AG09319 (cell line): ENCODE results near the gene NOXRED1.

Experiments used
- DNase-seq: peaks from one replicate; pipeline ENCODE4 v3.0.0-alpha.2; 2010; ENCODE audit warnings: low read depth; ENCODE audit errors: extremely low read depth
- TF ChIP-seq, protein P1 (sequence below): IDR thresholded peaks from 2 replicates; pipeline ENCODE4 v1.5.1; 2011; ENCODE audit warnings: low read depth, mild to moderate bottlenecking, inconsistent platforms, low read length, moderate library complexity

NOXRED1 gene

DNA sequence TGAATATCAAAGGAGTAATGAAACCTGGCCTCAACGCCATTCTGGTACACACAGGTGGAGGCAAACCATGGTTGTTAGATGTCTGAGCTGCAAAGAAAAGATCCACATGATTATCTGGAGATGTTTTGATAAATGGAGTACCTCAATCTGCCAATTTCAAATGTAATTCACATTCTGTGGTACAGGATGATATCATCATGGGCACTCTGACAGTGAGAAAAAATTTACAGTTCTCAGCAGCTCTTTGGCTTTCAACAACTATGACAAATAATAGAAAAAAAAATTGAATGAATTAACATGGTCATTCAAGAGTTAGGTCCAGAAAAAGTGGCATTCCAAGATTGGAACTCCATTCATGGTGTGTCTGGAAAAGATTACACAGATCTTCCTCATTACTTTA, 63.7 kb downstream of the NOXRED1 start:
- no peak for DNase-seq
- TF ChIP-seq, protein P1, sequence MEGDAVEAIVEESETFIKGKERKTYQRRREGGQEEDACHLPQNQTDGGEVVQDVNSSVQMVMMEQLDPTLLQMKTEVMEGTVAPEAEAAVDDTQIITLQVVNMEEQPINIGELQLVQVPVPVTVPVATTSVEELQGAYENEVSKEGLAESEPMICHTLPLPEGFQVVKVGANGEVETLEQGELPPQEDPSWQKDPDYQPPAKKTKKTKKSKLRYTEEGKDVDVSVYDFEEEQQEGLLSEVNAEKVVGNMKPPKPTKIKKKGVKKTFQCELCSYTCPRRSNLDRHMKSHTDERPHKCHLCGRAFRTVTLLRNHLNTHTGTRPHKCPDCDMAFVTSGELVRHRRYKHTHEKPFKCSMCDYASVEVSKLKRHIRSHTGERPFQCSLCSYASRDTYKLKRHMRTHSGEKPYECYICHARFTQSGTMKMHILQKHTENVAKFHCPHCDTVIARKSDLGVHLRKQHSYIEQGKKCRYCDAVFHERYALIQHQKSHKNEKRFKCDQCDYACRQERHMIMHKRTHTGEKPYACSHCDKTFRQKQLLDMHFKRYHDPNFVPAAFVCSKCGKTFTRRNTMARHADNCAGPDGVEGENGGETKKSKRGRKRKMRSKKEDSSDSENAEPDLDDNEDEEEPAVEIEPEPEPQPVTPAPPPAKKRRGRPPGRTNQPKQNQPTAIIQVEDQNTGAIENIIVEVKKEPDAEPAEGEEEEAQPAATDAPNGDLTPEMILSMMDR, result no peak

DNA sequence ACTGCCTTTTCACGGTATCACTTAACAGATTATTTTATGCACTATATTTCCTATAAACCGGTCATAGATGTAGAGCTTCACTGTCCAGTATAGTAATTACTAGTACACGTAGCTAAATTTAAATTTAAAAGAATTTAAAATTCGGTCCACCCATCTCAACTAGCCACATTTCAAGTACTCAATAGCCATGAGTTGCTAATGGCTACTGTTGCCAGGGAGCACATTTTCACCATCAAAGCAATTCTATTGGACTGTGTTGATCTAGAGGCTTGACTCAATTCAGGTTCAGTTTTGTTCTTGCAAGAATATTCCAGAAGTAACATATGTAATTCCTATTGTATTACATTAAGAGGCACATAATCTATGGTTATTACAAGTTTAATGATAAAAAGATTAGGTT, 66.4 kb downstream of the NOXRED1 start:
- DNase-seq, result no peak
- TF ChIP-seq, protein P1, result no peak

- DNase-seq, result no peak
- TF ChIP-seq, protein P1, result no peak
Measured at GRCh38 chr14:77355811-77356210, 67.5 kb downstream of the NOXRED1 start.

DNA sequence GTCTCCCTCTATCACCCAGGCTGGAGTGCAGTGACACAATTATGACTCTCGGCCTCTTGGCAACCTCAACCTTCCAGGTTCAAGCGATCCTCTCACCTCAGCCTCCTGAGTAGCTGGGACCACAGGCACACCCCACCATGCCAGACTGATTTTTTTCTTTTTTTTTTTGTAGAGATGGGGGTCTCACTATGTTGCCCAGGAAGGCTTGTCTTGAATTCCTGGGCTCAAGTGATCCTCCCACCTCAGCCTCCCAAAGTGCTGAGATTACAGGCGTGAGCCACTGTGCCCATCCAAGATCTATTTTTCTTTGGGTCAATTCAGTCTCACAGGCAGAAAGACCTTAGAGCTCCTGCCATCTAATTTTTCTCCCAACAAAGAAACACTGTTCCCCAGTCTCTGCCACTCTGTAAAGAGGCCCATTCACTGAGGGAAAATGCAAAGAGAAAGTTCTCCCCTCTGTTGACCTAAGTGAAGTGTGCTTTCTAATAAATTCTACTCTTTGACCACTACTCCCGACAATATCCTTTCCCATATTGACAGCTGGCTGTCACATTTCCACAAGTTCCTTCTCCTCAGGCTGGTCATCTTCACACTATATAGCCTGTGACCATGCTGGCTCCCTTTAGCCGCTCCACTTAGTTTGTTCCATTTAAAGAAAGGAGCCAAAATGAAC, 69.7 kb downstream of the NOXRED1 start:
- DNase-seq, result no peak
- TF ChIP-seq, protein P1, result no peak

- no peak for DNase-seq
- TF ChIP-seq, protein P1, result no peak
Measured at GRCh38 chr14:77347751-77348150, 75.6 kb downstream of the NOXRED1 start.

GRCh38 chr14:77346495-77346894, 76.8 kb downstream of the NOXRED1 start:
- DNase-seq, result no peak
- TF ChIP-seq, protein P1, result no peak

DNA sequence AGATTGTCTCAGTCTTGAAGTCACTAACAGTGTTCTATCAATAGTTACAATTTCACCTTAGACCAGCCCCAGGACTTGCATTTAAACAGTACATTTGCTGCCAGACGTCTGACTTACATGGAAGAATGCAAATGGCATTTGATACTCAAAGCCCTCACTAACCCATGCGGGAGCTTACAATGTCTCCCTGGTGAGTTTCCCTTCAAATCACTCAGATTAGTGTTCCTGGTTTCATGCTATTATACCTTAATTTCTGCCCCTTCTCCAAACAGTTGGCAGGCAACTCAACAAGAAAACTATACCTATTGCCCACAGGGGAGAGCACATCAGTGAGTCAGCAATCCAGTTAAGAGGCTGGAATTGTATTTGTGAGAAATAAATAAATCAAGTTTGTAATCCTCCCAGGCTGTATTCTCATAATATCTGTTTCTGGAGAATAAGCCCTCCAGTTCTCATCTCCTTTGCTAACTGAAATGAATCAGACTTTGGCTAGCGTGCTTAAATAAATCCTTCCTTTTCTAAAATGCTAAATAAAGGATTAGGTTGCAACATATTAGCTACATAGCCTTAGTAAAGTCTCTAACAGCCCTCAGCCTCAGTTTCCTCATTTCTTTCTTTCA, 78.8 kb downstream of the NOXRED1 start:
- TF ChIP-seq, protein P1, result no peak
- DNase-seq, result no peak
